NCI-H2081 (cell line): ENCODE measurements around the gene UCP3.
"Not testable (repeated sequence)": the region's sequence is repeated elsewhere in the genome, so short reads cannot be mapped to it uniquely, and the experiment has no call there.

Experiments used
- DNase-seq, 2 experiments: peaks; one replicate each; lab custom pipeline; 2025; lab: John Stamatoyannopoulos, UW

UCP3 gene

GRCh38 chr11:74000307-74001133 lies 8.4 kb downstream of the UCP3 start:
- no peak for DNase-seq

GRCh38 chr11:73999581-74000306 lies 9.1 kb downstream of the UCP3 start:
- DNase-seq = peak in 1 of 2 experiments; percentile 19

- DNase-seq = no peak
These were observed 9.9 kb downstream of the UCP3 start for GRCh38 chr11:73998846-73999575.

DNA sequence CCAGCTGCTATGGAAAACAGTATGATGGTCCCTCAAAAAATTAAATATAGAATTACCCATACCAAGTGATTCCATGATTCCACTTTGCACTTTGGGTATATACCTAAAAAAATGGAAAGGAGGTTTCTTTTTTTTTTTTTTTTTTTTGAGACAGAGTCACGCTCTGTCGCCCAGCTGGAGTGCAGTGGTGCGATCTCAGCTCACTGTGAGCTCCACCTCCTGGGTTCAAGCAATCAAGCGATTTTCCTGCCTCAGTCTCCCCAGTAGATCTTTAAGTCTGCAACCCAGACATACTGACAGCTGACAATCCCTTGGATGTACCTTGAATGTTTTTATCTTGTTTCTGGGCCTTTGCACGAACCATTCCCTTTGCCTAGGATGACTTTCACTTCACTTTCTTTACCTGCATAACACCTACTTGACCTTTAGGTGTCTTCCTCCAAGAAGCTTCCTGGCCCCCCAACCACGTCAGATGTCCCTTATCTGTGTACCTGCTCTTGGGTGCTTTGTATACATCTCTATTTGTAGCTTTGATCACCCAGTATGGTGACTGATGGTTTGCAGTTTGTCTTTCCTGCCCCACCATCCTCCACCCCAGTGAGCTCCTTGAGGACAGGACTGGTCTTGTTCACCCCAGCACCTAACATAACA lies 11.6 kb downstream of the UCP3 start:
- no peak for DNase-seq

DNA sequence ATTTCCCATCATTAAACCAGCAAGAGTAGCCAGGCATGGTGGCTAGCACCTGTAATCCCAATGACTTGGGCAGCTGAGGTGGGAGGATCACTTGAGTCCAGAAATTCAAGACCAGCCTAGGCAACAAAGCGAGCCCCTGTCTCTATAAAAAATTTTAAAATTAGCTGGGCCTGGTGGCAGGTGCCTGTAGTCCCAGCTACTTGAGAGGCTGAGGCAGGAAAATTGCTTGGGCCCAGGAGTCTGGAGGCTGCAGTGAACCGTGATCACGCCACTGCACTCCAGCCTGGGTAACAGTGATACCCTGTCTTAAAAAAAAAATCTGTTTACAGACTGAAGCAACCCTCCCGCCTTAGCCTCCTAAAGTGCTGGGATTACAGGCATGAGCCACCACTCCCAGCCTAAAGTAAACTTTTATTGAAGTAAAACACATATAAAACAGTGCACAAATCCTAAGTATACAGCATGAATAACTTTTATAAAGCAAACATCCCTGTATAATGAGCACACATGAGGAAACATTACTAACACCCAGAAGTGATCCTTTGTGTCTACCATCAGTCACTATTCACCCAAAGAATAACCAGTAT lies 12.6 kb downstream of the UCP3 start:
- DNase-seq = no peak

GRCh38 chr11:73995731-73996130 lies 13.2 kb downstream of the UCP3 start:
- no peak for DNase-seq

GRCh38 chr11:73995247-73995646 lies 13.6 kb downstream of the UCP3 start:
- DNase-seq = no peak

- DNase-seq = no peak
These were observed 17.3 kb downstream of the UCP3 start for GRCh38 chr11:73991471-73992006.

DNA sequence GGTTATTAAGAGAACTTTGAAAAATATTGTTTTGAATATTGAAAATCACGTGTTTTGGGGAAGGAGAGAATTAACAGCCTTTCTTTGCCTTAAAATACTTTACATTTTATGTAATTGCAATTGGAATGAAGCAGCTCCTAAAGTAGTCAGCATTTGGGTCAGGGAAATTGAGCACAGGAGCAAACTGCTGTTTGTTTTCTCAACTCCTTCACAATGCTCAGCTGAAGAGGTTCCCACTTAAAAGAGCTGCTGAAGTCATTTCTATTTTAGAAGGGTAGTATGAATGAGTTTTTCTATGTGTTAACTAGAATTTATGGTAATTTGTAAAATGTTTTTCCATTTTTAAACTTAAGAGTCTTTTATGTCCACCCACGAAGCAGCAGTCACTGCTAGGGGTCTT lies 18.2 kb downstream of the UCP3 start:
- DNase-seq = no peak

GRCh38 chr11:73989156-73989555 lies 19.7 kb downstream of the UCP3 start:
- no peak for DNase-seq

DNA sequence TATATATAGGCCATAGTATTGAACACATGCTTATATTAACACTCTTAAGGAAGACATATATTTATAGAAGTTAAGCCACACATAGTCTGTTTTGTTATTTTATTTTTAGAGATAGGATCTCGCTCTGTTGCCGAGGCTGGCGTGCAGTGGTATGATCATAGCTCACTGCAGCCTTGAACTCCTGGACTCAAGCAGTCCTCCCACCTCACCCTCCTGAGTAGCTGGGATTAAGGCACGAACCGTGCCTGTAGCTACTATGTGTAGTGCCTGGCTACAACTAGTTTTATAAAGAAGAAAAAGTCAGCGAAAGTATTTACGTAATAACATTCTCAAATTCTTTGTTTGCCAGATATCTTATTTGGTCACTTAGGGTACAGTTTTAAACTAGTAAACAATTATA lies 20.7 kb downstream of the UCP3 start:
- no peak for DNase-seq

- DNase-seq = not testable (repeated sequence)
These were observed 23.2 kb downstream of the UCP3 start for GRCh38 chr11:73985661-73986060.

DNA sequence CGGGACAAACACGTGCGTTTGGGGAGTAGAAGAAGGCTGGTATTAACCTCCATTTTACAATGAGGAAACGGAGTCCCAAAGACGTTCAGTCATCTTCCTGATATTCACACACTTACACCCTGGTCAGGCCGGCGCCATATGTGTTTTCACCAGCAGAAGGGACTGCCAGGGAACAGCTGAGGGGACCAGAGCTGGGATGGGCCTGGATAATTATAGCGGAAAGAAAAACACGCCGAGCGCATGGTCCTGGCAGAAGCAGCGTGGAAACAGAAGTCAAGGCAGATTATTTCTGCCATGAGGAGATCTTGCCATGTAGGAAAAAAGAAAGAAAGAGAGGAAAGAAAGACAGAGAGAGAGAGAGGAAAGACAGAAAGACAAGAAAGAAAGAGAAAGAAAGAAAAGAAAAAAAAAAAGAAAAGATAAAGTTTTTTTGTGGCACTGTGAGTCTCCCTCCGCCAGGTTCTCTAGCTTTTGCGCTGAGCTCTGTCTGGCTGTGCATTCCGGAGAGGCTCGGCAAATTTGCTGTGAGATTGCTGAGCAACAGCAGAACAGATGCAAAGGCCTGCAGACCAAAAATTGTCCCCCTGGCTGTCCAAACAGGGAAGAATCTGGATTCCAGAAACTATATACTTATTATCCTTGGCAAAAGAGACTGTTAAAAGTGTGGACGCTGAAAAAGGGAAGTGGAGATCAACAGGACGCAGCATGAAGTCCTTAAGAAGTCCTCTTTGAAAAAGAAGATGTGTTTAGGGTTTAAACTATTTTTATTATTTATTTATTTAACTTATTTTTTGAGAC lies 24.9 kb downstream of the UCP3 start:
- DNase-seq = peak; percentile 48 to 70

DNA sequence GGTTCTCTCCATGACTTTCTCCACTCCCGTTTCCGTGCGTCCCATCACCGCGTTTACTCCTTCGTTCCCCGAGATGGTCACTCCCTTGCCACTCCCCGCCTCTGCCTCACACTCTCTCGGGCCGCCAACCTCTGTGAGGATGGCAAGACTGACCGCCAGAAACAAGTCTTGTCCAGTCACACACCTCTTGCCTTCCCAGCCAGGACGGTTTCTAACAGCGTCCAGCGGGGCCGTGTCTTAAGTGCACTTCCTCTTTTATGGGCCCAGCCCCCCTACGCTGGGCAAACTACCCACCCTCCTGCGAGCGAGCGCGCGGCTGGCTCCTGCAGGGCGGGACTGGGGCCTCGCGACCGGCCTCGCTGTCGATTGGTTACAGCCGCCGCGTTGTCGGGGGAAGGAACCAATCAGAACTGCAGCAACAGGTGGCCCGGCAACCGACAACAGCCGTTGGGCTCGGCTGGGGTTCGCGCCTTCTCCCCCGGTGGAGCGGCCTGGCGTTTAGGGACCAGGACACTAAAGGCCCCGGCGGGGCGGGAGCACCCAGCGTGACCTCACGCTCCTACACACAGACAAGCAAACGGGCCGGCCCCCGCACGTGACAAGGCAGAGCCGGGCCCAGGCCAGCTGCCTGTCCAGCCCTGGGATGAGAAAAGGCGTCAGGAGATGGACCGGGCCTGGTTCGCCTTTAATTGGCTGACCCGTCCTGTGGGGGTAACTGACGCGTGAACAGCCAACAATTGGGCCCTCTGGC lies 25.7 kb downstream of the UCP3 start:
- peak; percentile 97 for DNase-seq

GRCh38 chr11:73982595-73982989 lies 26.3 kb downstream of the UCP3 start, which contains the start of gene UCP2:
TSS of gene UCP2 (minus strand) at chr11:73982843. CDS start at chr11:73978378, 4,465 bp downstream.
- DNase-seq = peak; percentile 89 to 90

- DNase-seq = no peak
These were observed 27.7 kb downstream of the UCP3 start for GRCh38 chr11:73981051-73981805.

GRCh38 chr11:73980001-73980961 lies 28.6 kb downstream of the UCP3 start:
- DNase-seq = peak; percentile 83 to 92

DNA sequence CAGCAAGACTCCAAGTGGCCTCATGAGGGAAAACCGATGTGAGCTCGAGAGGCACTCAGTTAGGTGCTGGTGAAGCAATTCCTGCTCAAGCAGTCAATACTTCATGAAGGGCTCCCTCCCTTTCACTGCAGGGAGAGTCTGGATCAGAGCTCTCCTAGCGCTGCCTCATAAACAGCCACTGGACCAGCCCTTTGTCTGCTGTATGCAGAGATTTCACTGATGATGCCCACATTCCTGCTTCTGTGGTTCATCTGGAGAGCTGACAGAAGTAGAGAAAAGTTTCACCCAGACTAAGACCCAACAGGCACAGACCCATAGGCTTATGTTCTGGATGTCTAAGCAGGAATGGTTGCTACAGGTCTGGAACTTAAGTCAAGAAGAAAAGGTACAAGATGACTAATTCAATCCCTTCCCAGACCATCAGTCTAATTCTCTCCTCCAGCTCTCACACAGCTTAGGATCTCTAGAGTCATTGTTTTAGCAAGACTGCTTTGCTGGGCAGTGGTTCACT lies 30.3 kb downstream of the UCP3 start:
- DNase-seq = no peak
